ENCODE results near the gene XPO4.
"Not testable (repeated sequence)": the region's sequence is repeated elsewhere in the genome, so short reads cannot be mapped to it uniquely, and the experiment has no call there.

XPO4 gene

GRCh38 chr13:20749377-20749776, 153.2 kb downstream of the XPO4 start:
- no peaks in the 10 kb centered on the region for H3K36me3 ChIP-seq (ENCODE audit: control insufficient read depth, insufficient read depth, low read length)
- no CpG with 5 or more reads among the region's 1 CpG for WGBS (ENCODE audit: extremely low coverage, insufficient coverage, low lambda C conversion rate)
- no peak overlapping the region for H3K27ac ChIP-seq (ENCODE audit: low read depth, low read length)
- H3K27me3 ChIP-seq (ENCODE audit: insufficient read depth, low read length, poor library complexity): no peaks in the 10 kb centered on the region
- H3K9ac ChIP-seq (ENCODE audit: low read length): no peak overlapping the region
- no peak overlapping the region for H3K56ac ChIP-seq (ENCODE audit: low read length)
- no peak overlapping the region for H3K4ac ChIP-seq (ENCODE audit: low read depth, low read length)
- no peak overlapping the region for H3K18ac ChIP-seq (ENCODE audit: low read length)
- H3K4me3 ChIP-seq (ENCODE audit: low read length): no peak overlapping the region
- H2AK5ac ChIP-seq (ENCODE audit: low read length): no peak overlapping the region
- H3K4me1 ChIP-seq (ENCODE audit: control insufficient read depth, low read depth, low read length): no peaks in the 10 kb centered on the region
- H4K5ac ChIP-seq (ENCODE audit: low read length): no peak overlapping the region
- no peak for DNase-seq
- H2BK5ac ChIP-seq (ENCODE audit: low read length): no peak overlapping the region
- no peak overlapping the region for H3K23ac ChIP-seq (ENCODE audit: low read length)
- no peak overlapping the region for H2BK15ac ChIP-seq (replicated peaks; ENCODE audit: low read depth)
- no peak overlapping the region for H2BK120ac ChIP-seq (ENCODE audit: low read depth, low read length)
- no peak overlapping the region for H4K8ac ChIP-seq (ENCODE audit: low read depth, low read length)
- H3K79me1 ChIP-seq (ENCODE audit: low read length): no peaks in the 10 kb centered on the region
- no peaks in the 10 kb centered on the region for H3K79me2 ChIP-seq (ENCODE audit: control insufficient read depth, insufficient read depth, low read length)
- H3K4me2 ChIP-seq (ENCODE audit: low read length): no peak overlapping the region

- H3K27me3 ChIP-seq (ENCODE audit: insufficient read depth, low read length, poor library complexity); H3K4ac ChIP-seq (ENCODE audit: low read depth, low read length); H3K18ac ChIP-seq (ENCODE audit: low read length); H3K79me1 ChIP-seq (ENCODE audit: low read length); H3K56ac ChIP-seq (ENCODE audit: low read length); H3K36me3 ChIP-seq (ENCODE audit: control insufficient read depth, insufficient read depth, low read length); H3K4me2 ChIP-seq (ENCODE audit: low read length); H3K9ac ChIP-seq (ENCODE audit: low read length); H3K27ac ChIP-seq (ENCODE audit: low read depth, low read length); DNase-seq; H3K23ac ChIP-seq (ENCODE audit: low read length); H3K4me3 ChIP-seq (ENCODE audit: low read length); H3K79me2 ChIP-seq (ENCODE audit: control insufficient read depth, insufficient read depth, low read length); H3K4me1 ChIP-seq (ENCODE audit: control insufficient read depth, low read depth, low read length); H2BK15ac ChIP-seq (replicated peaks; ENCODE audit: low read depth); H2BK5ac ChIP-seq (ENCODE audit: low read length); H4K8ac ChIP-seq (ENCODE audit: low read depth, low read length); H2BK120ac ChIP-seq (ENCODE audit: low read depth, low read length); H4K5ac ChIP-seq (ENCODE audit: low read length); H2AK5ac ChIP-seq (ENCODE audit: low read length): not testable (repeated sequence)
- WGBS (ENCODE audit: extremely low coverage, insufficient coverage, low lambda C conversion rate): no CpG with 5 or more reads among the region's 4 CpGs
Measured at GRCh38 chr13:20743830-20744404, 158.6 kb downstream of the XPO4 start.

- Histone ChIP-seq H4K8ac (ENCODE audit: low read depth, low read length) (no peak overlapping the region), H2BK120ac (ENCODE audit: low read depth, low read length) (no peak overlapping the region), H3K27ac (ENCODE audit: low read depth, low read length) (no peak overlapping the region), H3K27me3 (ENCODE audit: insufficient read depth, low read length, poor library complexity) (no peaks in the 10 kb centered on the region), H2BK15ac (replicated peaks; ENCODE audit: low read depth) (no peak overlapping the region), H3K4ac (ENCODE audit: low read depth, low read length) (no peak overlapping the region), H3K56ac (ENCODE audit: low read length) (no peak overlapping the region), H4K5ac (ENCODE audit: low read length) (no peak overlapping the region), H3K79me2 (ENCODE audit: control insufficient read depth, insufficient read depth, low read length) (no peaks in the 10 kb centered on the region), H2AK5ac (ENCODE audit: low read length) (no peak overlapping the region), H3K23ac (ENCODE audit: low read length) (no peak overlapping the region), H2BK5ac (ENCODE audit: low read length) (no peak overlapping the region), H3K9ac (ENCODE audit: low read length) (no peak overlapping the region), H3K4me1 (ENCODE audit: control insufficient read depth, low read depth, low read length) (no peaks in the 10 kb centered on the region), H3K4me2 (ENCODE audit: low read length) (no peak overlapping the region), H3K36me3 (ENCODE audit: control insufficient read depth, insufficient read depth, low read length) (no peaks in the 10 kb centered on the region), H3K79me1 (ENCODE audit: low read length) (no peaks in the 10 kb centered on the region), H3K18ac (ENCODE audit: low read length) (no peak overlapping the region), H3K4me3 (ENCODE audit: low read length) (no peak overlapping the region)
- DNase-seq: no peak
- WGBS (ENCODE audit: extremely low coverage, insufficient coverage, low lambda C conversion rate): no CpG with 5 or more reads among the region's 22 CpGs
Measured at GRCh38 chr13:20740021-20740420, 162.5 kb downstream of the XPO4 start.

- Histone ChIP-seq H3K4me2 (ENCODE audit: low read length) (no peak overlapping the region), H2BK120ac (ENCODE audit: low read depth, low read length) (no peak overlapping the region), H3K79me2 (ENCODE audit: control insufficient read depth, insufficient read depth, low read length) (no peaks in the 10 kb centered on the region), H2AK5ac (ENCODE audit: low read length) (no peak overlapping the region), H3K23ac (ENCODE audit: low read length) (no peak overlapping the region), H3K27me3 (ENCODE audit: insufficient read depth, low read length, poor library complexity) (no peaks in the 10 kb centered on the region), H3K27ac (ENCODE audit: low read depth, low read length) (no peak overlapping the region), H3K4me1 (ENCODE audit: control insufficient read depth, low read depth, low read length) (no peaks in the 10 kb centered on the region), H3K4ac (ENCODE audit: low read depth, low read length) (no peak overlapping the region), H2BK5ac (ENCODE audit: low read length) (no peak overlapping the region), H3K56ac (ENCODE audit: low read length) (no peak overlapping the region), H3K9ac (ENCODE audit: low read length) (no peak overlapping the region), H2BK15ac (replicated peaks; ENCODE audit: low read depth) (no peak overlapping the region), H3K4me3 (ENCODE audit: low read length) (no peak overlapping the region), H3K79me1 (ENCODE audit: low read length) (no peaks in the 10 kb centered on the region), H3K36me3 (ENCODE audit: control insufficient read depth, insufficient read depth, low read length) (no peaks in the 10 kb centered on the region), H4K5ac (ENCODE audit: low read length) (no peak overlapping the region), H3K18ac (ENCODE audit: low read length) (no peak overlapping the region), H4K8ac (ENCODE audit: low read depth, low read length) (no peak overlapping the region)
- WGBS (ENCODE audit: extremely low coverage, insufficient coverage, low lambda C conversion rate): no CpG with 5 or more reads among the region's 6 CpGs
- DNase-seq: no peak
Measured at GRCh38 chr13:20738616-20739015, 163.9 kb downstream of the XPO4 start.

- no peak overlapping the region for H3K23ac ChIP-seq (ENCODE audit: low read length)
- H4K8ac ChIP-seq (ENCODE audit: low read depth, low read length): no peak overlapping the region
- no peaks in the 10 kb centered on the region for H3K27me3 ChIP-seq (ENCODE audit: insufficient read depth, low read length, poor library complexity)
- no peak overlapping the region for H2BK5ac ChIP-seq (ENCODE audit: low read length)
- H3K18ac ChIP-seq (ENCODE audit: low read length): no peak overlapping the region
- no peak overlapping the region for H3K4me2 ChIP-seq (ENCODE audit: low read length)
- no peaks in the 10 kb centered on the region for H3K79me2 ChIP-seq (ENCODE audit: control insufficient read depth, insufficient read depth, low read length)
- WGBS (ENCODE audit: extremely low coverage, insufficient coverage, low lambda C conversion rate): no CpG with 5 or more reads among the region's 33 CpGs
- H3K9ac ChIP-seq (ENCODE audit: low read length): no peak overlapping the region
- H3K79me1 ChIP-seq (ENCODE audit: low read length): no peaks in the 10 kb centered on the region
- H3K36me3 ChIP-seq (ENCODE audit: control insufficient read depth, insufficient read depth, low read length): no peaks in the 10 kb centered on the region
- no peak overlapping the region for H2AK5ac ChIP-seq (ENCODE audit: low read length)
- no peak overlapping the region for H3K56ac ChIP-seq (ENCODE audit: low read length)
- no peaks in the 10 kb centered on the region for H3K4me1 ChIP-seq (ENCODE audit: control insufficient read depth, low read depth, low read length)
- no peak overlapping the region for H2BK120ac ChIP-seq (ENCODE audit: low read depth, low read length)
- H2BK15ac ChIP-seq (replicated peaks; ENCODE audit: low read depth): no peak overlapping the region
- no peak overlapping the region for H3K4ac ChIP-seq (ENCODE audit: low read depth, low read length)
- no peak overlapping the region for H3K27ac ChIP-seq (ENCODE audit: low read depth, low read length)
- H3K4me3 ChIP-seq (ENCODE audit: low read length): no peak overlapping the region
- H4K5ac ChIP-seq (ENCODE audit: low read length): no peak overlapping the region
- no peak for DNase-seq
Measured at GRCh38 chr13:20729633-20730585, 172.6 kb downstream of the XPO4 start.
